Measurements from ENCODE around the gene SEPTIN14. TPM values are rescaled to one million over a fixed set of nuclear protein-coding genes. Genes with fewer than 3 reads are reported as not detected.
A peak's percentile ranks its signal among the peaks of the same experiment; 100 is the strongest.
"Not testable (repeated sequence)": the region's sequence is repeated elsewhere in the genome, so short reads cannot be mapped to it uniquely, and the experiment has no call there.

SEPTIN14 gene
- total RNA-seq, 1 experiment from 2014 or later: not detected

DNA sequence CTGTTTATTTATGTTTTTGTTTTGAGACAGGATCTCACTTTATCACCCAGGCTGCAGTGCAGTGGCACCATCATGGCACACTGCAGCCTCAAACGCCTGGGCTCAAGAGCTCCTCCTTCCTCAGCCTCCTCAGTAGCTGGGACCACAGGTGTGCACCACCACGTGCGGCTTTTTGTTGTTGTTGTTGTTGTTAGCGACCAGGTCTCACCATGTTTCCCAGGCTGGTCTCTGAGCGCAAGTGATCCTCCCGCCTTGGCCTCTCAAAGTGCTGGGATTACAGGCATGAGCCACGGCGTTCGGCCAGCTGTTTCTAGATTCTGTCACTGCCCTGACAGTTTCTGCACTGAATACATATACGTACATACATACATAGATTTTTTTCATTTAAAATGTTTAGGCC lies 25.8 kb upstream of the SEPTIN14 start:
- not testable (repeated sequence) for BruUV-seq (replicated peaks); DNase-seq (ENCODE audit: low read depth, low spot score)

GRCh38 chr7:55887821-55888247 lies 25.3 kb upstream of the SEPTIN14 start:
- in situ Hi-C loops (cut with HindIII; ENCODE audit: low pct_unique_long_range_greater_than_20kb, low sequenced_read_pairs) (no loop called here), intact Hi-C loops (cut with micrococcal nuclease; ENCODE audit: unreplicated experiment) (no loop called here)
- H3K27me3 ChIP-seq (ENCODE audit: control insufficient read depth, insufficient read depth, low read length): no peaks in the 10 kb centered on the region
- DNase-seq (ENCODE audit: low read depth, low spot score) (no peak), ATAC-seq (no peak)
- CTCF ChIA-PET: no interaction called here
- 0 out of 2 replicates have a peak, but pooled peaks cover 3% of the 10 kb centered on the region for H3K4me1 ChIP-seq (ENCODE audit: control insufficient read depth, insufficient read depth, low read length)
- H3K9me3 ChIP-seq (ENCODE audit: control insufficient read depth, insufficient read depth, low read depth, low read length): no peaks in the 10 kb centered on the region
- peak overlapping the region; percentile 55 to 61 for H3K4me3 ChIP-seq (ENCODE audit: low read depth in 2 of 2, low read length in 2 of 2)
- no peaks in the 10 kb centered on the region for H3K36me3 ChIP-seq (ENCODE audit: control insufficient read depth, insufficient read depth, low read length)
- BruUV-seq (replicated peaks): no TSS peak
- POLR2A ChIA-PET: interaction anchor here (0.6 kb wide), 2 partner anchors 63 kb away, joined by 3 to 4 read pairs; no protein-coding TSS in a partner anchor
- TF ChIP-seq POLR2AphosphoS5 (IDR thresholded peaks at IDR 0.05; ENCODE audit: low read depth, low read length): no peak
- TF ChIP-seq SIN3A (IDR thresholded peaks at IDR 0.05; ENCODE audit: borderline replicate concordance, insufficient read depth, low read depth, low read length): no peak
- no peak for TF ChIP-seq TCF7L2 (IDR thresholded peaks at IDR 0.05; ENCODE audit: low read depth, low read length)
- no peak for TF ChIP-seq CTCF (IDR thresholded peaks at IDR 0.05)
- no peak for TF ChIP-seq REST (IDR thresholded peaks at IDR 0.05; ENCODE audit: insufficient read depth in 1 of 2, low read depth in 2 of 2, low read length in 1 of 2)
- H3K27ac ChIP-seq (ENCODE audit: low read length): peak overlapping the region; percentile 84

More for the DNA sequence above, 25.8 kb upstream of the SEPTIN14 start:
- POLR2A ChIA-PET: interaction anchor here (0.6 kb wide), 1 partner anchor 62 kb away, joined by 3 read pairs; no protein-coding TSS in a partner anchor
- H3K36me3 ChIP-seq (ENCODE audit: control insufficient read depth, insufficient read depth, low read length); ATAC-seq; H3K9me3 ChIP-seq (ENCODE audit: control insufficient read depth, insufficient read depth, low read depth, low read length); CTCF ChIA-PET; in situ Hi-C loops (cut with HindIII; ENCODE audit: low pct_unique_long_range_greater_than_20kb, low sequenced_read_pairs); H3K4me1 ChIP-seq (ENCODE audit: control insufficient read depth, insufficient read depth, low read length); intact Hi-C loops (cut with micrococcal nuclease; ENCODE audit: unreplicated experiment); H3K27me3 ChIP-seq (ENCODE audit: control insufficient read depth, insufficient read depth, low read length): not testable (repeated sequence)
- H3K27ac ChIP-seq (ENCODE audit: low read length): peak overlapping the region; percentile 84
- peak overlapping the region; percentile 55 to 61 for H3K4me3 ChIP-seq (ENCODE audit: low read depth in 2 of 2, low read length in 2 of 2)

DNA sequence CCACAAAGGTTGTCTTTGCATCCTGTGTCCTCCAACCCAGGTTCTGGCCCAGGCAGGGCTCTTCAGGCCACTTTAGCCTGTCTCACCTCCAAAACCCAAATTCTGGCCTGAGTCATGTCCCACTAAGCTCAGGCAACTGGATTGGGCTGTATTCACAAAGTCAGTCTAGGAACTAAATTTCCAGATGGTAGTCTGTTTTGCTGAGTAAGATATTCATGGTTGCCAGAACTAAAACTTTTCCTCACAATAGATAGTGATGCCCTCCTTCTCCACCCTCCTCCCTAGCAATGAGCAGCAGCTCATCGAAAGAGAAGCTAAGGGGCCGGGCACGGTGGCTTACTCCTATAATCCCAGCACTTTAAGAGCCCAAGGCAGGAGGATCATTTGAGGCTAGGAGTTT lies 21.8 kb upstream of the SEPTIN14 start:
- H3K36me3 ChIP-seq (ENCODE audit: control insufficient read depth, insufficient read depth, low read length): no peaks in the 10 kb centered on the region
- BruUV-seq (replicated peaks): no TSS peak
- intact Hi-C loops (cut with micrococcal nuclease; ENCODE audit: unreplicated experiment): no loop called here
- no peaks in the 10 kb centered on the region for H3K27me3 ChIP-seq (ENCODE audit: control insufficient read depth, insufficient read depth, low read length)
- no peak overlapping the region for H3K27ac ChIP-seq (ENCODE audit: low read length)
- 0 out of 2 replicates have a peak, but pooled peaks cover 2% of the 10 kb centered on the region for H3K4me1 ChIP-seq (ENCODE audit: control insufficient read depth, insufficient read depth, low read length)
- DNase-seq (ENCODE audit: low read depth, low spot score) (no peak), ATAC-seq (no peak)
- TF ChIP-seq POLR2AphosphoS5 (IDR thresholded peaks at IDR 0.05; ENCODE audit: low read depth, low read length) (no peak), TCF7L2 (IDR thresholded peaks at IDR 0.05; ENCODE audit: low read depth, low read length) (no peak), SIN3A (IDR thresholded peaks at IDR 0.05; ENCODE audit: borderline replicate concordance, insufficient read depth, low read depth, low read length) (no peak), REST (IDR thresholded peaks at IDR 0.05; ENCODE audit: insufficient read depth in 1 of 2, low read depth in 2 of 2, low read length in 1 of 2) (no peak), CTCF (IDR thresholded peaks at IDR 0.05) (no peak)
- H3K9me3 ChIP-seq (ENCODE audit: control insufficient read depth, insufficient read depth, low read depth, low read length): no peaks in the 10 kb centered on the region
- CTCF ChIA-PET: no interaction called here
- POLR2A ChIA-PET: no interaction called here
- in situ Hi-C loops (cut with HindIII; ENCODE audit: low pct_unique_long_range_greater_than_20kb, low sequenced_read_pairs): no loop called here
- H3K4me3 ChIP-seq (ENCODE audit: low read depth in 2 of 2, low read length in 2 of 2): no peak overlapping the region

All from Panc1 (cell line).